HEK293 (cell line): Measurements from ENCODE around the gene SLC18B1.

Experiments
- CTCF ChIA-PET: fragments of 350-600 bp; formaldehyde crosslinking; extraction: SDS; loops from one replicate; lab custom pipeline; 2021; ENCODE audit warnings: antibody characterized with exemption; lab: Yijun Ruan, JAX
- POLR2A ChIA-PET: fragments of 300-600 bp; formaldehyde crosslinking; extraction: SDS; loops from one replicate; lab custom pipeline; 2020; ENCODE audit warnings: antibody characterized with exemption, inconsistent platforms; lab: Yijun Ruan, JAX
- H3K27ac ChIP-seq: fragments of 200-500 bp; sonication (Bioruptor generic); 2 replicates; pipeline ENCODE4 v1.5.1; 2014; ENCODE audit warnings: low read depth, low read length, control low read depth, inconsistent platforms; ENCODE audit errors: extremely low read depth
- H3K36me3 ChIP-seq, 2 experiments: fragments of 200-500 bp in 1 of 2; sonication (Bioruptor generic) in 1 of 2; 1 replicate in 1 of 2; 2 replicates in 1 of 2; pipeline ENCODE4 v1.5.1; 2014 to 2017; ENCODE audit warnings: inconsistent platforms in 2 of 2, low read length in 2 of 2; ENCODE audit not compliant: control insufficient read depth in 2 of 2, insufficient read depth in 1 of 2
- H3K4me1 ChIP-seq: fragments of 200-500 bp; sonication (Bioruptor generic); 2 replicates; pipeline ENCODE4 v1.5.1; 2014; ENCODE audit warnings: mild to moderate bottlenecking, low read length, inconsistent platforms; ENCODE audit not compliant: control insufficient read depth, insufficient read depth
- H3K4me3 ChIP-seq: 2 replicates; pipeline ENCODE4 v1.5.1; 2011; ENCODE audit warnings: low read depth, mild to moderate bottlenecking, control low read depth, low read length, moderate library complexity
- H3K9me3 ChIP-seq: fragments of 200-500 bp; sonication (Bioruptor generic); 2 replicates; pipeline ENCODE4 v1.5.1; 2014; ENCODE audit warnings: low read depth, low read length, inconsistent platforms; ENCODE audit not compliant: control insufficient read depth, insufficient read depth
- FEZF1 ChIP-seq: fragments of 450-650 bp; formaldehyde crosslinking; IDR thresholded peaks from 2 replicates; pipeline ENCODE4 v1.5.1; 2016; ENCODE audit warnings: missing biosample characterization, missing genetic modification characterization
- IKZF3 ChIP-seq: fragments of 450-650 bp; IDR thresholded peaks from 2 replicates; pipeline ENCODE4 v1.5.0; 2018; ENCODE audit warnings: missing biosample characterization, mild to moderate bottlenecking, missing genetic modification characterization, moderate library complexity
- KLF9 ChIP-seq: fragments of 450-650 bp; formaldehyde crosslinking; IDR thresholded peaks from 2 replicates; pipeline ENCODE4 v1.5.1; 2016; ENCODE audit warnings: missing biosample characterization, missing genetic modification characterization, low read depth
- MEIS1 ChIP-seq: sonication (generic); formaldehyde crosslinking; IDR thresholded peaks from 2 replicates; pipeline ENCODE4 v1.8.1; 2022; ENCODE audit warnings: missing genetic modification reagents, mild to moderate bottlenecking, borderline replicate concordance
- PRDM1 ChIP-seq: fragments of 450-650 bp; formaldehyde crosslinking; IDR thresholded peaks from 2 replicates; pipeline ENCODE4; 2016; ENCODE audit warnings: missing biosample characterization, missing genetic modification characterization
- TCF7L2 ChIP-seq: IDR thresholded peaks from 2 replicates; pipeline ENCODE4 v1.6.1; 2011; ENCODE audit warnings: low read depth, mild to moderate bottlenecking, inconsistent platforms, low read length, moderate library complexity, borderline replicate concordance
- YY1 ChIP-seq: fragments of 450-650 bp; formaldehyde crosslinking; IDR thresholded peaks from 2 replicates; pipeline ENCODE4 v1.5.1; 2018; ENCODE audit warnings: missing biosample characterization, missing genetic modification characterization
- ZBTB20 ChIP-seq: fragments of 450-650 bp; formaldehyde crosslinking; IDR thresholded peaks from 2 replicates; pipeline ENCODE4 v1.5.1; 2016; ENCODE audit warnings: missing biosample characterization, missing genetic modification characterization
- ZBTB48 ChIP-seq: fragments of 450-650 bp; formaldehyde crosslinking; IDR thresholded peaks from 2 replicates; pipeline ENCODE4 v1.5.1; 2016; ENCODE audit warnings: missing biosample characterization, missing genetic modification characterization
- ZNF133 ChIP-seq: fragments of 450-650 bp; formaldehyde crosslinking; IDR thresholded peaks from 2 replicates; pipeline ENCODE4 v1.5.1; 2016; ENCODE audit warnings: missing biosample characterization, missing genetic modification characterization
- ZNF335 ChIP-seq: fragments of 450-650 bp; formaldehyde crosslinking; conservative IDR thresholded peaks from 2 replicates; pipeline ENCODE4 v1.5.1; 2016; ENCODE audit warnings: missing biosample characterization, missing genetic modification characterization
- ZNF747 ChIP-seq: fragments of 450-650 bp; formaldehyde crosslinking; IDR thresholded peaks from 2 replicates; pipeline ENCODE4 v1.5.1; 2016; ENCODE audit warnings: missing biosample characterization, missing genetic modification characterization
- ZSCAN16 ChIP-seq: fragments of 450-650 bp; formaldehyde crosslinking; IDR thresholded peaks from 2 replicates; pipeline ENCODE4 v1.5.1; 2016; ENCODE audit warnings: missing biosample characterization, missing genetic modification characterization
- TF ChIP-seq, protein P1 (sequence below): fragments of 450-650 bp; IDR thresholded peaks from 2 replicates; pipeline ENCODE4 v1.5.1; 2018; ENCODE audit warnings: missing biosample characterization, mild to moderate bottlenecking, missing genetic modification characterization
- TF ChIP-seq, protein P2 (sequence below): fragments of 450-650 bp; formaldehyde crosslinking; IDR thresholded peaks from 2 replicates; pipeline ENCODE4 v1.5.1; 2016; ENCODE audit warnings: missing biosample characterization, missing genetic modification characterization

The SLC18B1 gene

GRCh38 chr6:132812756-132813172, 14.3 kb upstream of the SLC18B1 start:
- CTCF ChIA-PET: interaction anchor here (0.6 to 5.8 kb wide), 3 partner anchors 14 to 875 kb away, joined by 3 to 42 read pairs (median 3); partner anchors contain the start of gene SLC18B1
- H3K9me3 ChIP-seq: no peaks in the 10 kb centered on the region
- H3K27ac ChIP-seq: no peak overlapping the region; the same call in 1 of the 2 replicates
- peaks cover 18 to 31% of the 10 kb centered on the region in 2 experiments for H3K36me3 ChIP-seq
- POLR2A ChIA-PET: interaction anchor here (0.6 to 1.7 kb wide), 3 partner anchors 14 to 214 kb away, joined by 3 to 11 read pairs (median 3); partner anchors contain the start of gene SLC18B1
- H3K4me1 ChIP-seq: peaks cover 8% of the 10 kb centered on the region; the same call in 1 of the 2 replicates
- TF ChIP-seq, protein P1, sequence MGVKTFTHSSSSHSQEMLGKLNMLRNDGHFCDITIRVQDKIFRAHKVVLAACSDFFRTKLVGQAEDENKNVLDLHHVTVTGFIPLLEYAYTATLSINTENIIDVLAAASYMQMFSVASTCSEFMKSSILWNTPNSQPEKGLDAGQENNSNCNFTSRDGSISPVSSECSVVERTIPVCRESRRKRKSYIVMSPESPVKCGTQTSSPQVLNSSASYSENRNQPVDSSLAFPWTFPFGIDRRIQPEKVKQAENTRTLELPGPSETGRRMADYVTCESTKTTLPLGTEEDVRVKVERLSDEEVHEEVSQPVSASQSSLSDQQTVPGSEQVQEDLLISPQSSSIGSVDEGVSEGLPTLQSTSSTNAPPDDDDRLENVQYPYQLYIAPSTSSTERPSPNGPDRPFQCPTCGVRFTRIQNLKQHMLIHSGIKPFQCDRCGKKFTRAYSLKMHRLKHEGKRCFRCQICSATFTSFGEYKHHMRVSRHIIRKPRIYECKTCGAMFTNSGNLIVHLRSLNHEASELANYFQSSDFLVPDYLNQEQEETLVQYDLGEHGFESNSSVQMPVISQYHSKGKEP (tag by site-specific recombination): no peak
- TF ChIP-seq ZBTB48 (tag by site-specific recombination): peak; percentile 49; the same call in 1 of the 2 replicates
- TF ChIP-seq FEZF1 (tag by site-specific recombination): no peak
- peak; percentile 65 for TF ChIP-seq ZNF335 (tag by site-specific recombination)
- peak overlapping the region; percentile 86; the same call in 1 of the 2 replicates for H3K4me3 ChIP-seq

DNA sequence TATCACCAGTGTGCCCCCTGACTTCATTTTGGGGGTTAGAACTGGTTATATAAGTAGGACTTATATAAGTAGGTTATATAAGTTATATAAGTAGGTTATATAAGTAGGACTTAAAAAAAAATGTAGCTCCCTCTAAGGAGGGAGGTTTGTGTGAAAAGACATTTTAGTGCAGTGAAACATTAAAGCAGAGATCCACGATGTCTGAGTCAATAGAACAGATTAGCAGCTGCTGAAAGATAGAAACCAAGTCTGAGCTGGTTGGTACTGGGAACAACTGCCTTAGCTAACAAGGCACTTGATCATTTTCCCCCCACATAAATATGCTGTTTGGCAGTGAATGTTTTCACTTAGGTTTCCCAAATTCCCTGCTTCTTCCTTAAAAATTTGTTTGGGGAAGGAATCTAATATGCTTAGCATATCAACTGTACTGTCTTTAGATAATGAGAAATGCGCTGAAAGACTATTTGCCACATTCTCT, 13.9 kb upstream of the SLC18B1 start:
- Histone ChIP-seq H3K9me3 (no peaks in the 10 kb centered on the region), H3K4me1 (peaks cover 8% of the 10 kb centered on the region; the same call in 1 of the 2 replicates), H3K36me3 (peaks cover 13 to 26% of the 10 kb centered on the region in 2 experiments), H3K27ac (no peak overlapping the region), H3K4me3 (no peak overlapping the region)
- ChIA-PET CTCF (interaction anchor here (0.6 to 5.8 kb wide), 5 partner anchors 13 to 887 kb away, joined by 3 to 42 read pairs (median 3); partner anchors contain the start of gene SLC18B1), POLR2A (interaction anchor here (1.7 kb wide), 1 partner anchor 14 kb away, joined by 11 read pairs; the partner anchor contains the start of gene SLC18B1)
- TF ChIP-seq ZNF747: no peak
- TF ChIP-seq PRDM1 (tag by site-specific recombination): 0 out of 2 replicates have a peak, but pooled peaks have one; percentile 26
- TF ChIP-seq TCF7L2: no peak
- no peak for TF ChIP-seq ZNF133

GRCh38 chr6:132811276-132811675, 12.8 kb upstream of the SLC18B1 start:
- Histone ChIP-seq H3K27ac (no peak overlapping the region), H3K9me3 (no peaks in the 10 kb centered on the region), H3K4me1 (peaks cover 8% of the 10 kb centered on the region; the same call in 1 of the 2 replicates), H3K4me3 (no peak overlapping the region), H3K36me3 (peaks cover 7 to 16% of the 10 kb centered on the region in 2 experiments; a peak in 2 of 3 replicates)
- TF ChIP-seq ZSCAN16 (tag by site-specific recombination) (no peak), MEIS1 (CRISPR knock-in tag) (no peak), YY1 (tag by site-specific recombination) (no peak), KLF9 (tag by site-specific recombination) (no peak), ZBTB20 (tag by site-specific recombination) (no peak), IKZF3 (no peak)
- TF ChIP-seq, protein P2, sequence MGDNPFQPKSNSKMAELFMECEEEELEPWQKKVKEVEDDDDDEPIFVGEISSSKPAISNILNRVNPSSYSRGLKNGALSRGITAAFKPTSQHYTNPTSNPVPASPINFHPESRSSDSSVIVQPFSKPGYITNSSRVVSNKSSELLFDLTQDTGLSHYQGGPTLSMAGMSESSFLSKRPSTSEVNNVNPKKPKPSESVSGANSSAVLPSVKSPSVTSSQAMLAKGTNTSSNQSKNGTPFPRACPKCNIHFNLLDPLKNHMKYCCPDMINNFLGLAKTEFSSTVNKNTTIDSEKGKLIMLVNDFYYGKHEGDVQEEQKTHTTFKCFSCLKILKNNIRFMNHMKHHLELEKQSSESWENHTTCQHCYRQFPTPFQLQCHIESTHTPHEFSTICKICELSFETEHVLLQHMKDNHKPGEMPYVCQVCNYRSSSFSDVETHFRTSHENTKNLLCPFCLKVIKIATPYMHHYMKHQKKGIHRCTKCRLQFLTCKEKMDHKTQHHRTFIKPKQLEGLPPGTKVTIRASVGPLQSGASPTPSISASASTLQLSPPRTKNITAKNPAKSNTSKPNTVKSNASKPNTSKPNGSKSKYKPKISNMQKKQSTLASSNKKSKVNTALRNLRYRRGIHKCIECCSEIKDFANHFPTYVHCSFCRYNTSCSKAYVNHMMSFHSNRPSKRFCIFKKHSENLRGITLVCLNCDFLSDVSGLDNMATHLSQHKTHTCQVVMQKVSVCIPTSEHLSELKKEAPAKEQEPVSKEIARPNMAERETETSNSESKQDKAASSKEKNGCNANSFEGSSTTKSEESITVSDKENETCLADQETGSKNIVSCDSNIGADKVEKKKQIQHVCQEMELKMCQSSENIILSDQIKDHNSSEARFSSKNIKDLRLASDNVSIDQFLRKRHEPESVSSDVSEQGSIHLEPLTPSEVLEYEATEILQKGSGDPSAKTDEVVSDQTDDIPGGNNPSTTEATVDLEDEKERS (tag by site-specific recombination): no peak
- POLR2A ChIA-PET: interaction anchor here (1.7 kb wide), 1 partner anchor 13 kb away, joined by 11 read pairs; the partner anchor contains the start of gene SLC18B1
- CTCF ChIA-PET: interaction anchor here (0.5 to 5.8 kb wide), 4 partner anchors 12 to 886 kb away, joined by 3 to 42 read pairs (median 3); partner anchors contain the start of gene SLC18B1
